ENCODE results near the gene COBL. TPM values are rescaled to one million over a fixed set of nuclear protein-coding genes. Genes with fewer than 3 reads are reported as not detected.
"Not testable (repeated sequence)": the region's sequence is repeated elsewhere in the genome, so short reads cannot be mapped to it uniquely, and the experiment has no call there.

The COBL gene
- total RNA-seq, 1 experiment from 2014 or later, result 23.8 TPM

DNA sequence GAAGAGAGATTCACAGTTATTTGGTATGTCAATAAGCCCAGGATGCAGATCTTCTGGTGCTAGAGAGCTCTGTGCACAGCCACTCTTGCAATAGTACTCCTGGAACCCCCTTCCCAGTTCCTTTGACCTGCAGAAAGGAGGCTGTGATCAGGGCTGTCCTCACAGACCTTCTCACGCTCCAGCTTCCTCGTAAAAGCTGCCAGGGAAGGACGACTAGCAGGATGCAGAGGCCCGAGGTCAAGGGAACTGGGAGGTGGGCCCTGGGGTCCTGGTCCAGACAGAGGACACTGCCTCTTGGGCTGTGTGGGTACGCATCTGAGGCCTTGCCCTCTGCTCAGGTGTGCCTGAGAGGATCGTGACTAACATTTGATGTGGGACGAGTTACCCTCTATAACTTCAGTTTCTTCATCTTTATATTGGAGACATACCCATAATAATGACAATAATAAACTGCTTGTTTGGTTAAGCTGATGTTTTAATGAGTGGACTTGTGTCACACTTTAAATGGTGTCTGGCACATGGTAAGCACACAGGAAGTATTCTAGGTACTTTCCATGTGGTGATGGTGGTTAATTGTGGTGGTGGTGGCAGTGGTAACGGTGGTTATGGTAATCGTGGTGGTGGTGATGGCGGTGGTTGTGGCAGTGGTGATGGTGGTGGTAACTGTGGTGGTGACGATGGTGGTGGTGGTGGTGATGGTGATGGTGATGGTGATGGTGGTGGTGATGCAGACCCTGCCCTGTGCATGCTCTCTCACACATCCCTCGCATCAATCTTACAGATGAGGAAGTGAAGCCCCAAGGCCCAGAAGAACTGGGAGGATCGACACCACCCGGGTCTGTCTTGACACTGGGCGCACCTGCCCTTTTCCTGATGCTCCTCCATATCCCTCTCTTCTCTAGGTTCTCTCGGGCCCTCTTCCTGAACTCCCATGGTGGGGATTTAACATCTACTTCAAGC is 298.8 kb downstream of the COBL start:
- DNase-seq (ENCODE audit: extremely low read depth, low read depth), result no peak

DNA sequence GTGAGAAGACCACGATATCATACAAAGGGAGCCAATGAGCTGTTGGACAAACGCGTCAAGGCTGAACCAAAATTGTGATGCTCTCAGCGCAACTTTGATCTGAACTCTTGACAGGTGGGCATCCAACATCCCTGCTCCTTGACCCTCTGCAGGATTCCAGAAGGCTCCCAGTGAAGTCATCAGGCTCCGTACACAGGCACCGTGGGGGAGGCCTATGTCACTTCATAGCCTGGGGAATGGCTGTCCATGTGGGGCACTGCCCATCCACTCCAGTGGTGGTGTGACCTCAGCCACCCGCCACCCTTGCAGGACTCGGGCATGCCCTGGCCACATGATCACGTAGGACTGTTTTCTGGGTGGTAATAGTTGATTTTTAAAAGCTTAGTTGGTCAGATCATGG is 300.1 kb downstream of the COBL start:
- no peak for DNase-seq (ENCODE audit: extremely low read depth, low read depth)

DNA sequence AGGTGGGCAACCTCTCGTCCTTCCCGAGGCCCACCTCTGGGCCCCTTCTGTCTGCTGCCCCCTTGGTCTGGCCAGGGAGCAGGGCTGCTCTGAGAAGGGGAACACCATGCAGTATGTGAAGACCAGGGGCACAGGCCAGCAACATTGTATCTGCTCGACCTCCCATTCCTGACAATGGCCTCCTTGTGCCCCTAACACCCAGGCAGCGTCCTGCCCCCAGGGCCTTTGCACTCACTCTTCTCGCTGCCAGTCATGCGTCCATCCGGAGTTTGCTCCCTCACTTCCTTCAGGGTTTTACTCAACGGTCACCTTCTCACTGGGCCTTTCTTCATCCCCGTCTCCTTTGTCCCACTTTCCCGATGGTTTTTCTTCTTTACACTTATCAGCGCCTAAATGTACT is 301.0 kb downstream of the COBL start:
- no peak for DNase-seq (ENCODE audit: extremely low read depth, low read depth)

DNA sequence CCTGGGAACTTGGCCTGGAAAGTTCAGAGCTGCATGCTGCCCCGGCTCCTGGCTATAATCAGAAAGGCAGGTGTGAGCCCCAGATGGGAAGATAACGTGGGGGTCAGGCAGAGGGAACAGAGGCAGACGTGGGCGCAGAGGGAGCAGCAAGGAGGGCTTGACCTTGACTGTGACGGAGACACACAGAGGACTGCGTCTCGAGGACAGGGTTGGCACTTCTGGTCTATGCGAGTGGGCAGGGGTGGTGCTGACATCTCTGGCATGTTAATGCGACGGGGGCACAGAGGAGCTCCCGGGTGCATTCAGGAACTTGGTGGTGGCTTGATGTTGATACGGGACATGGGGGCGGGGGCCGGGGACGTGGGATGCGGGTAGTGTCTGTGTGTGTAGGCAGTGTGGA is 301.8 kb downstream of the COBL start:
- no peak for DNase-seq (ENCODE audit: extremely low read depth, low read depth)

DNA sequence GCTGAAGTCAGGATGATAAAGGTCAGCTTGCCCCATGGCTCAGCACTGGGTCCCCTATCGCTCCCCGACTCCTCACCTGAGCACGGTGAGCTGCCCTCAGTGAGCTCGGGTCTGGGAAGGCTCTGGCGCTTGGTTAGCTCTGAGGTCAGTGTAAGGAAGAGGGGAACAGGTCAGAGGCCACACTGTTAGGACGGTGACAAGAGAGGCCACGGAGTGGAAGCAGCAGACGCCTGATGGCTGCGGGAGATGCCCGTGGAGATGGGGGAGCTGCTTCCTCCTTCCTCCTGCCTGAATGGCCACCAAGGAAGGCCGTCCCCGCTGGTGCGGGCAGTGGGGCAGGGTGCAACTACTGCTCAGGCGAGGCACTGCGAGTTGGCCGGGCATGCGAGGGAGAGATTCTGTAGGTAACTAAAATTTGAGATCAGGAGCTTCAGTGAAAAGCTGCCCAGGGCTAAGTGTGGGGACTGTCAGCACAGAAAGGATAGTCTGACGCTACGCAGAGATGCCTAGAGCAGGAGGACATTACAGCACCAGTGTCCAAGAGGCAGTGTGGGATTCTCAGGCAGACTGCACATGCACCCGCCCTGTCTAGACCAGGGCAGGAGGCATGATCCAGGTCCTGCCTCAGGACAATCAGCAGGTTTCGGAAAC is 302.6 kb downstream of the COBL start:
- DNase-seq (ENCODE audit: extremely low read depth, low read depth), result no peak

DNA sequence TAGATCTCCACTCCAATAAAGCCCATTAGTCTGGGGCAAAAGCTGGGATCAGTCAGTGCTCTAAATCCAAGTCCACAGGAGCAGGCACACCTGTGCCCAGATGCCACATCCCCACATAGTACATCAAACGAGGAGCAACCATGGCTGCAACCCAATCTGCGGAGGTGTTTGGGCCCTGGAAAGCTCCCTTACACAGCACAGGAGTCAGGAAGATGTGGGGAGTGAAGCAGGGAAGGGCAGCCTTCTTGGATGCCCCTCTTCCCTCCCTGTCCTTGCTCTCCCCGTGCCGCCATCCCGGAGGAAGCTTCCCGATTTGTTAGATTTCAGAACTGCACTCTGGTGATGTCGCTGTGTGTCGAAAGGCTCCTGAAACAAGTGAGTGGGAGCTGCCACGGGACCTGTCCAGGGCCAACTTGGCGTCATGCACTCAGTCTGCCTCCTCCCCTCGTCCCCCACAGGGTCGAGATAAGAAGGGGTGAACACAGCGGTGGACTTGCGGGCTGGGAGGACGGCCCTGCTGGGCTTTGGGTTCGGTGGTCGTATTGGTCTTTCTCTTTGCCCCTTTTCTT is 303.3 kb downstream of the COBL start:
- DNase-seq (ENCODE audit: extremely low read depth, low read depth), result no peak

DNA sequence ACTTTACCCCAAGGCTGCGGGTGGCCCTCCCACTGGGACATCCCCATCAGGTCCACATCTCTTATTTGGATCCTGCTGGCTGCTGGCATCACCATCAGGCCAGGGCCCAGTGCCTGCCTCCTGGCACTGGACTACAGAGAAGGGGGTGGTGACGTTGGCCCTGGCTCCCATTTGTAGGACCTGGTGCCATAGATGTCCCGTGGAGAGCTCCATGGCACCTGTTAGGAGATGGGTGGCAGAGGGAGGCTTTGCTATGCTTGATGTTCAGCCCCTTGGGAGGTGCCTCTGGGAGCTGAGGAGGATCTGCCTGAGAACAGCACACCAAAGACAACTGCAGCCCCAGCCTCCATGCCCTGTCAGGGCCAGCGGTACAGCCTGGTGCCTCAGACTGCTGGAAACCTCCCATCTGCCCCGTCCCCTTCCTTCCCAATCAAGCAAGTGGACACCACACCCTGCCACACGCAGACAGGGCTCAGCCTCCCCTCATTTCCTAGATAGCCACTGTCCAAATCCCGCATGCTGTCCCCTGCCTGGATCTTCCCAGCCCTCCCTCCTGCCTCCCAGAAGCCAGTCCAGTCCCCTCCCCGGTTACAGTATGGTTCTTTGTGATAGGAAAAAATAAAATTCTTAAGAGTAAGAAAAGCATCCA is 303.9 kb downstream of the COBL start:
- DNase-seq (ENCODE audit: extremely low read depth, low read depth), result no peak

DNA sequence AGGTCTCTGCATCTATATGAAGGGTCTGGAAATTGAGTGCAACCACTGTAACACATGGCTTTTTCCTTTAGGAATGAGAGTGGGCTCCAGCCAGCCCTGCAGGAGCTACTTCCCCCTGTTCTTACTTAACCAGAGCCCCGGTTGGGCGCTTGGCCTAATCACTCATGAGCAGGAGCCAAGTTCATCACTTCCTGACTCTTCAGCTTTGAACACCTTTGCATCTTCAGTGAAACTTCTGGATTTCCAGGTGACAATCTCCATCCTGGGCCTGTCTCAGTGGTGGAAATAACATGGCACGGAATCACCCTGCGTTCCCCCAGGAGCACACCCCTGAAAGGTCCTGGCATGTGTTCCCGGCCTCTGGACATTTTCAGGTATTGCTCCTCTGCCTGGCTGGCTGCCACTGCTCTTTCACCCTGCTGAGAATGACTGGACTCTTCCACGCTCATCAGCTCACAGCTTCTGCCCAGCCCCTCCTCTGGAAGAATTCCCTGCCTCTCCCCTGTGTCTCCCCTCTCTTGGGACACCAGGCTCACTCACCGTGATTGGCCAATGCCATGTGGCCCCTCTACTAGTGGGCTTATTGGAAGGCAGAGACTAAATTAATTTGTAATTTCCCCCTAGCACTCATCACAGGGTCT is 304.8 kb downstream of the COBL start:
- no peak for DNase-seq (ENCODE audit: extremely low read depth, low read depth)

DNA sequence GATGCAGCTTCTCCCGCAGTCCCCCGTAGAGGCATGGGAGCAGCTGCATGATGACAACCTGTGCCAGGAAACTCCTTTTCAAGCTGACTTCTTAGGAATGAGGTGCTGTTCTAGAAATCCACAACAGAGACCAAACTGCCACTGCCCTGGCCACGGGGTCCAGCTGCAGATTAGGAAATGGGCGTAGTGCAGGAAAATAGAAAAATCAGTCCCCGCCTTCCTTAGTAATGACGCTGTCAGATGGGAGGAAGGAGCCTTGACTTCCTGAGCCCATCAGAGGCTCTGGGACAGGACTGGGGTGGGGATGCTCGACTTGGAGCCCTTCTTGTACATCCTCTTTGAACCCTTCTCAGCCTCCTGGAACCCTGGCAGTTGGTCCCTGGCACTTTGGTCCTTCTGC is 306.1 kb downstream of the COBL start:
- no peak for DNase-seq (ENCODE audit: extremely low read depth, low read depth)

DNA sequence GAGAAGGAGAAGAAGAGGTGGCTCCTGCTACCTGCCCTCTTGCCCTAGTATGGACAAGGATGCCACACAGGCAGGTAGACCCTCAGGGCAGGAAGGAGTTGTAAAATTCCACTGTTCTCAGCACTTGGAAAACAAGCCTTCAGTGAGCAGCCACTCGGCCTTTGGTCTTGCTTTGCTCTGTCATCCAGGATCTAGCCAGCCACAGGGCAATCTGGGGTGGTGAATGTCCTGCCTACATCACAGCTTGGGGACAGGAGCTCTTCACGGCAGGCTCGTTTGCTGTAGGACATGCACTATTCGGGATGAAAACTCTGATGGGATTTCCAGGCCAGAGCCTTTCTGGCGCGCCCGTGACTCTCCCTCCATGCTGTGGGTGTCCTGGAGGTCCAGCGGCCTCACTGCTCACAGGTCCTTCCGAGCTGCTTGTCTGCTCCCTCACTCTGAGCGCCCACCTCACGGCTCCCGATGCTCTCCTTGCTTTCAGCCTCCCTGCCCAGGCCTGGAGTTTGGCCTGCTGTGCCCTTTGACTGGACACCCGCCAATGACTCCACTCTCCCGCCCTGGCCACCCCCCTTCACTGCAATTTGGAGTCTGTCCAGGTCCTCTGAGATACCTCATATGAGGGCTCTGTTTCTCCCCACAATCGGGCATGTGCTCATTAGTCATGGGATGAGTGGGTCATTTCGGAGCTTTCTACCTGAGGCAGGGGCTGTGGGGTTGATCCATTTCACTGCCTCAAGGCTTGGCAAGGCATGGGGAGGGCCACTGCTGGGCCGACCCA is 306.7 kb downstream of the COBL start:
- no peak for DNase-seq (ENCODE audit: extremely low read depth, low read depth)

DNA sequence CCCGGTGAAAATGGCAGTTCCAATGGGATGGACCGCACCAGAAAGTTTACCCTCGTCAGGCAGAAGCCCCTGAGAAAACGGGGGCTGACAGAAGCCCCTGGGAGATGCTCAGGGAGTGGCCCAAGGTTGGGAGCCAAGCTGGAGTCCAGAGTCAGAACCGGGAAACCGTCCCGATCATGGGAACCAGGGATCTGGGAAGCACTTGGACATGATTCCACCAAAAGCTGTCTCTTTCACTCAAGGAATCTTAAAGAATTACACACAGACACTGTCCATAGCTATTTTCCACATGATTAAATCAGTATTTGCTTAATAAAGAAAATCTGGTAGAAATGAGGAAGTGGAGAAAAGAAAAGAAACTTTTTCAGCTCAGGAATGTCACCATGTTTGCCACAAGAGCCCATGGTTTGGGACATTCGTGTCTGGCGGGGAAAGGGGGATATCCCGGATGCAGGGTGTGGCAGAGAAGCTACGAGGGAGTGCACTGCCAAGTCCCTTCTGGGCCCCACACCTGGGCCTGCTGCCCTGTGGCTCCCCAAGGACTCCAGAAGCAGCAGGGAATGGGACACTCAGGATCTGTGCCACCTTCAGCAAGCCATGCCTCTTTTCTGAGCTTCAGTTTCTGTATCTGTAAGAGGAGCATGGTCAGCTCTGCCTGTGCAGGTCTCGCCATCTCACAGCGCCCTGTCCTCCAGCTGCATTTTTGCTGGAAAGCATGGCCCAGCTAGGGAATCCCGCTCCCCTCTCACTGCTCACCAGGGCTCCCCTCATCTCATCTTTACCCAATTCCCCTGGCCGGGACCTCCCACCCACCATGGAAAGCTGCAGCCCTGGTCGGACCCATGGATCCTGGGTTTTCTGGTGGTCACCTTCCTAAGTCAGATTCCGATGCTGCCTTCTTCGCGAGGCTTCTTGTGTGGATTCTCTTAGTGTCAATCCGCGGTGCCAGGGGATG is 308.8 kb downstream of the COBL start:
- DNase-seq (ENCODE audit: extremely low read depth, low read depth), result no peak

DNA sequence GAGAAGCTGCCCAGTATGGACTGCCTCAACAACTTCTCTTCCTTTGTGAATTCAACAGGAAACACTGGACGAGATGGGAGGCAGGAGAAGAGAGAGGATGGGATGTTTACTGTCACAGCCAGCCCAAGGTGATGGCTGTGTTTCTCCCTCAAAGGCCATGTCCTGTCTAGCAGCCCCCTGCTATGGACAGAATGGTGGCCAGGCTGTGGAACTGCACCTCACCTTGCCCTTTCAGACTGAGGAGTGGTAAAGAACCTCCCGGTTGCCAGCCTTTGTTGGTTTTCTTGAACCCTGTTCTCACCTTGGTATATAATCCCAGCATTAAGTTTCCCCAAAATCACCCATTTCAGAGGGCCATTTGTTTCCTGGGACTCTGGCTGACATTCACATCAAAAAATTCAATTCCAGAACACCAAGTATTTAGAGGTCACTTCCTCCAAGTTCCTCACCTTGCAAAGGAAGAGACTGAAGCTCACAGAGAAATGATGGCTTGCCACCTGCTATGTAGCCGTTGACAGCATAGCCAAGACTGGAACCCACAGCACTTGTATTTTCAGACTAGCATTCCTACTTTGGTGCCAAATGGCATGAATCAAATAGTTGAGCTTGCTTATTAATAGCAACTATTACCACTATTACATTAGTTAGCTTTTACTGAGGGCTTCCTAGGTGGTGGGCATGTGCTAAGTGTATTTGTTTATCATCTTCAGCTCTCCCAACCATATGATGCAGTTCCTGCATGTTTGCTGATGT is 309.9 kb downstream of the COBL start:
- no peak for DNase-seq (ENCODE audit: extremely low read depth, low read depth)

DNA sequence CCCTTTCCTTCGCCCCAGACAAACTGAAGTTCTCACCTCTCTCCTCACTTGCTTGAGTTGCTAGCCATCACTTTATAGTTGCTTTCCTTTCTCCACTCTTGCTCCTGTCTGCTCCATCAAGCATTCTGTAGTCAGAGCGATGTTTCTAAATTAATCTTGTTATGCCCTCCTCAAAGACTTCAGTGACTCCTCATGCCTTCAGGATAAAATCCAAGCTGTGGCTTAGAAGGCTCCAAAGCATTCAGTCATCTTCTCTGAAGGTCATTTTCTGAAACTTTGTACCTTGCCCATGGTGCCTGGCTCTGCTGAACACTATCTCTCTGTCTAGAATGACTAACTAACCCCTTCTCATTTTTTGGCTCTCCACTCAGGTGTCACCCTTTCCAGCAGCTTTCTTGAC is 311.5 kb downstream of the COBL start:
- no peak for DNase-seq (ENCODE audit: extremely low read depth, low read depth)

DNA sequence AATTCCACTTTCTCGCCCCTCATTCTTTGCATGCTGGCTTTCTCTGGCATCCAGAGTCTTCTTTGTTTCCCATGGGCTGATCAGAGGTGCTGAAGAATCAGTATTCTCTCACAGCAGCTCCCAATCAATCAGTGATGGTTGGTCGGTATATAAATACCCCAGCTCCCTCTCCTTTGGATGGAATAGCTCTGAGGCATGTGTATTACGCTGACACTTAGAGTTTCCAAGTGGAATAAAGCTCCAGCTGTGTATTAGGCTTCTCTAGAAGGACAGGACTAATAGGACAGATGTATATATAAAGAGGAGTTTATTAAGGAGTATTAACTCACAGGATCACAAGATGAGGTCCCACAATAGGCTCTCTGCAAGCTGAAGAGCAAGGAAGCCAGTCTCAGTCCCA is 315.7 kb downstream of the COBL start:
- DNase-seq (ENCODE audit: extremely low read depth, low read depth), result no peak

DNA sequence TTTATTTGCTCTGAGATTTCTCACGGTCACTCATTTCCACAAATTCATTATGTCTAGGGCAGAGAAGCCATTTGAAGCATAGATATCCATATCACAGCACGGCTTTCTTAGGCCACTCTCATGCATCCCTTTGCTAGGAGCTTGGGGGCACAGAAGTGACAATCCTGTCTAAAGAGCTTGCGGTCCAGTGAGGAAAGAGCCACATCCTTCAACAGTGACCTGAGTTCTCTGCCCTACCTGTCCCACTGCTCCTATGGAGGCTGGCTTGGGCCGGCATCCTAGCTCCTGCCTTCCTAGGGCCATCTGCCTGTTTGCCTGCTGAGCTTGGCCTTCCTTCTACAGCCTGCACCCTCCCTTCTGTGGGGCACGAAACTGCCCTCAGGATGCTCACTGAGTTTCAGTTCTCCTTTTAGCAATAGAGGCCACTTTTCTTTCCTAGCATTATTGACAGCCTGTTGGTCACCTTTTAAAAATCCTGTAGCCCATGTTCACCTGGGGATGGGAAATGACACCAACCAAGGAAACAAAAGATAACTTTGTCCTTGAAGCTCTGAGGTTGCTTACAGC is 321.8 kb downstream of the COBL start:
- DNase-seq (ENCODE audit: extremely low read depth, low read depth), result no peak

DNA sequence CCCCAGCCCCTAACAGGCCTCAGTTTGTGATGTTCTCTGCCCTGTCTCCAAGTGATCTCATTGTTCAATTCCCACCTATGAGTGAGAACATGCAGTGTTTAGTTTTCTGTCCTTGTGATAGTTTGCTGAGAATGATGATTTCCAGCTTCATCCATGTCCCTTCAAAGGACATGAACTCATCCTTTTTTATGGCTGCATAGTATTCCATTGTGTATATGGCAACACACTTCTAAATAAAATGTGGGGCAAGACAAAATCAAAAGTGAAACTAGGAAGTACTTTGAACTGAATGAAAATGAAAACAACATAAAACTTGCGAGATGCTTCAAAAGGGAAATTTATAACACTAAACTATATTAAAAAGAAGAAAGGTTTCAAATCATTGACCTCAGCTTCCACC is 326.4 kb downstream of the COBL start:
- not testable (repeated sequence) for DNase-seq (ENCODE audit: extremely low read depth, low read depth)

DNA sequence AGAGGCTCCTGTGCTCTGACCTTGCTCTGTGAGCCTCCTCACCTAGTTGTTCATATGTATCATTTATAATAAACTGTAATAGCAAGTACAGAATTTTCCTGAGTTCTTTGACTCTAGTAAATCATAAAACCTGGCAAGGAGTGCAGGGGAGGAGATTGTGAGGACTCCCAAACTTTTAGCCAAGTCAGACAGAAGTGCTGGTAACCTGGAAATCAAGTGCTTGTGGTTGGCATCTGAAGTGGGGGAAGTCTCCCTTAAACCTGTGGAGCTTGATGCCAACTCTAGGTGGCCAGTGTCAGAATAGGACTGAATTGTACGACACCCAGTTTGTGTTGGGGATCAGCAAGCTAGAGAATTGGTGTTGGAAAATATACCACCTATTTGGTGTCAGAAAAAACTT is 327.6 kb downstream of the COBL start:
- no peak for DNase-seq (ENCODE audit: extremely low read depth, low read depth)

DNA sequence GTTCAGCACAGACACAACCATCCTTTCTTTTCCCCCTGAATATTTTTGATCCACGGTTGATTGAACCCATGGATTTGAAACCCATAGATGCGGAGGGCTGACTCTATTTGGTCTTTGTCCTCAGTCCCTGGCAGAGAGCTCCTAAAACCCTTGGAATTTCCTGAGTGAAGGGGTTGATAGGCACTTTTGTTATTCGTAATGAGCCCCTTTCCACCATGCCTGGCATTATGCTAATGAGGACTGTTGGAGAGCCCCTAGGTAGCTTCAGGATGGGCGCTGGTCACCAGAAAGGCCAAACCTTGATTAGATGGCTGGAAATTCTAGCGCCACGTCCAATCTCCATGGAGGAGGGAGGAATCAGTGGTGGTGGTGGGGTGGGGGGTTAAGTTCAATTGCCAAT is 328.1 kb downstream of the COBL start:
- DNase-seq (ENCODE audit: extremely low read depth, low read depth), result no peak

Measured in NCI-H460 (cell line).